ENCODE data around the gene TMEM242. TPM values are rescaled to one million over a fixed set of nuclear protein-coding genes. Genes with fewer than 3 reads are reported as not detected.

TMEM242 gene
- total and polyA plus RNA-seq, 2 donors (not counting 3 experiments of a cell fraction or from before 2014, with no cell fraction given) = 5.3 to 15.5 TPM

DNA sequence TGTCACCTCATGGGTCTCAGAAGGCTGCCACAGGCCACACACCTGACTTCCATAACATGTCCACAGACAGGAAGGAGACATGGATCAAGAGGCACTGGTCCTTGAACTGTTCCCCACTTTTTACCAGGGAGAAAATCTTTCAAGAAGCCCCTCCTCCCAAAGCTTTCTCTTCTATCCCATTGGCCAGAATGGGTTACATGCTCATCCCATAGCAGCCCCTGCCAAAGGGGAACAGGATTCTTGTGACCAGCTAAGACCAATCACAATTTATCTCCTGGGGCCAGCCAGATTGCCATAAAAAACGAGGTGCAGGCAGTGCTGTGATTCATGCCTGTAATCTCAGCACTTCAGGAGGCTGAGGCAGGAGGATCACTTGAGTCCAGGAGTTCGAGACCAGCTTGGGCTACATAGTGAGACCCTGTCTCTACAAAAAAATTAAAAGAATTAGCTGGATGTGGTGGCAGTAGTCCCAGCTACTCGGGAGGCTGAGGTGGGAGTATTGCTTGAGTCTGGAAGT, 59.4 kb downstream of the TMEM242 start:
- Histone ChIP-seq H2AFZ (ENCODE audit: low read depth, low read length) (no peak overlapping the region), H3K79me2 (ENCODE audit: control insufficient read depth, insufficient read depth, low read length) (no peaks in the 10 kb centered on the region), H4K20me1 (replicated peaks; ENCODE audit: control insufficient read depth, extremely low read depth, insufficient read depth, low read length) (no peaks in the 10 kb centered on the region), H3K4me1 (ENCODE audit: control insufficient read depth, extremely low read depth, insufficient read depth, low read length) (peaks cover 6% of the 10 kb centered on the region), H3K27ac (ENCODE audit: insufficient read depth, low read depth, low read length) (no peak overlapping the region), H3K9ac (replicated peaks; ENCODE audit: extremely low read depth, insufficient read depth, low read length) (no peak overlapping the region), H3K9me1 (replicated peaks; ENCODE audit: control insufficient read depth, extremely low read depth, insufficient read depth, low read length) (no peaks in the 10 kb centered on the region), H3K9me3 (replicated peaks; ENCODE audit: control insufficient read depth, insufficient read depth, low read length) (no peaks in the 10 kb centered on the region), H3K4me3 (replicated peaks in 1 of 3; ENCODE audit: insufficient read depth in 1 of 3, low read depth in 1 of 3, low read length in 3 of 3) (no peak overlapping the region), H3K4me2 (ENCODE audit: insufficient read depth, low read length) (no peak overlapping the region), H3K27me3 (ENCODE audit: control insufficient read depth in 2 of 2, insufficient read depth in 2 of 2, low read length in 2 of 2) (peaks cover 2% of the 10 kb centered on the region in 2 experiments), H3K36me3 (ENCODE audit: control insufficient read depth in 2 of 2, extremely low read depth in 1 of 2, insufficient read depth in 2 of 2, low read length in 2 of 2) (no peaks in the 10 kb centered on the region)
- DNase-seq (ENCODE audit: low read depth, low spot score) (no peak), FAIRE-seq (no peak)
- CTCF ChIA-PET = interaction anchor here (1.2 to 1.3 kb wide), 4 partner anchors 24 to 31 kb away, joined by 3 to 5 read pairs (median 4); no protein-coding TSS in a partner anchor
- POLR2A ChIA-PET = no interaction called here
- dilution Hi-C loops (cut with MboI; ENCODE audit: extremely low pct_ligation_motif_present, low sequenced_read_pairs) = no loop called here
- TF ChIP-seq POLR2AphosphoS5 (IDR thresholded peaks at IDR 0.05; ENCODE audit: insufficient read depth, low read depth, low read length) (no peak), POLR2A (IDR thresholded peaks at IDR 0.05; ENCODE audit: low read depth, low read length) (no peak), FOS (IDR thresholded peaks at IDR 0.05; ENCODE audit: borderline replicate concordance, insufficient read depth, low read length) (no peak), EZH2 (IDR thresholded peaks at IDR 0.05; ENCODE audit: borderline replicate concordance, low read depth, low read length, severe bottlenecking) (no peak), GATA2 (IDR thresholded peaks at IDR 0.05; ENCODE audit: insufficient read depth, insufficient read length, low read depth, low read length) (no peak), MYC (IDR thresholded peaks at IDR 0.05; ENCODE audit: low read depth, low read length) (no peak), JUN (IDR thresholded peaks at IDR 0.05; ENCODE audit: borderline replicate concordance, insufficient read depth, insufficient read length, low read depth) (no peak)
- TF ChIP-seq, protein P1, sequence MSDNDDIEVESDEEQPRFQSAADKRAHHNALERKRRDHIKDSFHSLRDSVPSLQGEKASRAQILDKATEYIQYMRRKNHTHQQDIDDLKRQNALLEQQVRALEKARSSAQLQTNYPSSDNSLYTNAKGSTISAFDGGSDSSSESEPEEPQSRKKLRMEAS (IDR thresholded peaks at IDR 0.05; ENCODE audit: insufficient read depth, insufficient read length) = no peak
- TF ChIP-seq, protein P2, sequence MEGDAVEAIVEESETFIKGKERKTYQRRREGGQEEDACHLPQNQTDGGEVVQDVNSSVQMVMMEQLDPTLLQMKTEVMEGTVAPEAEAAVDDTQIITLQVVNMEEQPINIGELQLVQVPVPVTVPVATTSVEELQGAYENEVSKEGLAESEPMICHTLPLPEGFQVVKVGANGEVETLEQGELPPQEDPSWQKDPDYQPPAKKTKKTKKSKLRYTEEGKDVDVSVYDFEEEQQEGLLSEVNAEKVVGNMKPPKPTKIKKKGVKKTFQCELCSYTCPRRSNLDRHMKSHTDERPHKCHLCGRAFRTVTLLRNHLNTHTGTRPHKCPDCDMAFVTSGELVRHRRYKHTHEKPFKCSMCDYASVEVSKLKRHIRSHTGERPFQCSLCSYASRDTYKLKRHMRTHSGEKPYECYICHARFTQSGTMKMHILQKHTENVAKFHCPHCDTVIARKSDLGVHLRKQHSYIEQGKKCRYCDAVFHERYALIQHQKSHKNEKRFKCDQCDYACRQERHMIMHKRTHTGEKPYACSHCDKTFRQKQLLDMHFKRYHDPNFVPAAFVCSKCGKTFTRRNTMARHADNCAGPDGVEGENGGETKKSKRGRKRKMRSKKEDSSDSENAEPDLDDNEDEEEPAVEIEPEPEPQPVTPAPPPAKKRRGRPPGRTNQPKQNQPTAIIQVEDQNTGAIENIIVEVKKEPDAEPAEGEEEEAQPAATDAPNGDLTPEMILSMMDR (IDR thresholded peaks at IDR 0.05; ENCODE audit: extremely low read depth in 1 of 2, insufficient read depth in 1 of 2, low read depth in 1 of 2, low read length in 2 of 2) = no peak
- BruUV-seq (replicated peaks) = no TSS peak
- intact Hi-C loops (cut with micrococcal nuclease) = no loop called here

Measured in endothelial cell of umbilical vein (primary cell).